GM18873 (cell line): Measurements from ENCODE around the gene KLHDC8B.

Experiments used
- ATAC-seq: cut with Tn5 transposase; IDR thresholded peaks from one replicate; pipeline ENCODE4 v1.9.1; 2021; ENCODE audit warnings: mild to moderate bottlenecking, moderate library complexity, moderate number of reproducible peaks; ENCODE audit not compliant: unreplicated experiment, low FRiP score

Gene KLHDC8B

DNA sequence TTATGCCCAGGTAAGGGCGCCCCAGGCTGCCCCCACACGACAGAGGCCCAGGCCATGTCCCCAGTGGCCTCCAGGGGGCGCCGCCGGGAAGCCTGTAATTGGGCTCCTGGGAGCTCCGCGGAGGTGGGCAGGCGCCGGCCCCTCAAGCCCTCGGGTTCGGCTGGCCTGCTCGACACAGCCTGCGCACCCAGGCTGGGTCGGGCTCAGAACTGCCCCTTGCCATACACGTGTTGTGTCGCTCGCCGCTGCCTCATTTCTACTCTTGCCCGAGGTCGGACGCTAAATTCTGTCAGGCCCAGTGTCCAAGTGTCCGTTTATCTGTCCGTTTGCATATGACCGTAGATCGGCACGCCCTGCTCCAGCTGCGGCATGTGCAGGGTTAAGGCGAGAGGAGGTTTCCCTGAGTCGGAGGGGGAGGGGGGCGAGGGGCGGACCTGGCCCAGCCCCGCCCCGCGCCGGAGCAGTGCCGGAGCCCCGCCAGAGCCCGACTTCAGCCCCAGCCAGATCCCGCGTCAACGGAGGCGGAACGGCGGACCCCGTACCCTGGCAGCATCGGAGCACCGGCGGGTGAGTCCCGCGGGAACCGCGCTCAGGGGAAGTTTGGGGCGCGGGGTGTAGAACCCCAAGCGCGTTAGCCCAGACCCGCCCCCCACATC is at the start of gene KLHDC8B:
Gene KLHDC8B, plus strand, starts transcription at position 480 of the 656 bp plus-strand sequence. CDS start 1,172 bp downstream, outside the sequence.
- no peak for ATAC-seq

DNA sequence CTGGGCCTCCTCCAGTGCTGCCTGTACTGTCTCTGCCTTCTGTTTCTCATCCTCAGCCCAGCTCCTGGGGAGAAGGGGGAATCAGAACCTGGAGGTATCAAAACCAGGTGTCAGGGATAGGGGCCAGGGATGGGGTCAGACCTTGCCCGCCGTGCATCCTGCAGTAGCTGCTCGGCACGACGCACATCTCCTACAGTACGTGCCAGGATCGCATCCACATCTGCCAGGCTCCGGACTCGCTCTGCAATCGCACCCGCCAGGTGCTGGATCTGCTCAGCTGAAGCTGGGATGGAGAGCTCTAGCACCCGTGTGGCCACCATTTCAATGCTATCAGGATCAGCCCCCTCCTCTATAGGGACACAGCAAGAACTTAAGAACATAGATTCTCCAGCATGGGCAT is 49.4 kb upstream of the KLHDC8B start:
- no peak for ATAC-seq

DNA sequence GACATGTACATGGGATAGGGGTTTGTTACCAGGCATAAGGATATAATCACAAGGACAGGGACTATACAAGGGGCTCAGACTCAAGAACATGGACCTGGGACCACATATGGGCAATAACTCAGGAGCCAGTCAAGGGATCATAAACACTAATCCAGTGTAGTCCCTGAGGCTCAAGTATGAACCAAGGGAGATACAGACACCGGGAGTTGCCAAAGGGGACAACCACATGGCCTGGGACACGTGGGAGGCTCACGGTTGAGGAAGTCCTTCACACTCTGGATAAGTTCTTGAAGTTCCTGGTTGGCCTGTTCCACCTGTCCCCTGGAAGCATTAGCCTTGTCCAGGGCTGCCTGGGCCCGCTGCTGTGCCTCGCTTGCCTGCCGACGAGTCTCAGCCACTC is 48.9 kb upstream of the KLHDC8B start:
- ATAC-seq: no peak

DNA sequence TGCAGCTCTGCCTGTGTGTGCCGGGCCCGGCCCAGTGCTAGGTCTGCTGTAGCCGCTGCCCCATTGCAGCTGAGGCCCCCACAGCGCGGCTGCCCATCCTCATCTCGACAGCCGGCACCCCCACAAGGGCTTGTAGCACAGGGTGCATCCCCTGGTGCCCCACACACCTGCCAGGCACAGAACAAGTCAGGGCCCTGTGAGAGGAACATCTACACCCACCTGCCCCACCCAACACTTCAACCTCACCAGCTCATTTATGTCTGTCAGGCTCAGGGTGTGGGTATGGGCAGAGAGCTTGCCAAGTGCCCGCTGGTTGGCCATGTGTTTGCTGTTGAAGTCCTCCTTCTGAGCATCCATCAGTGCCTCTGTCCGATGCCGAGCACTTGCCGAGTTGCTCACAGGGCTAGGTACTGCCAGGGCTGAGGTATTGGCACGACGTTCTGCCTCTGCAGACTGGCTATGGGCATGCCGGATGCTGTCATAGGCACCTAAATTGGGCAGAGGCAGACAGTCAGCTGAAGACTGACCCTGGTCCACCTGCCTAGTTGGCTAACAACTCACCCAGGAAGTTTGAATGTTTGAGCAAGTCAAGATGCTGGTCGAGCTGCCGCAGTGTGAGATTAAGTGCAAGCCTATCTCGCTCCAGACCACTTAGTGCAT is 48.4 kb upstream of the KLHDC8B start:
- no peak for ATAC-seq

DNA sequence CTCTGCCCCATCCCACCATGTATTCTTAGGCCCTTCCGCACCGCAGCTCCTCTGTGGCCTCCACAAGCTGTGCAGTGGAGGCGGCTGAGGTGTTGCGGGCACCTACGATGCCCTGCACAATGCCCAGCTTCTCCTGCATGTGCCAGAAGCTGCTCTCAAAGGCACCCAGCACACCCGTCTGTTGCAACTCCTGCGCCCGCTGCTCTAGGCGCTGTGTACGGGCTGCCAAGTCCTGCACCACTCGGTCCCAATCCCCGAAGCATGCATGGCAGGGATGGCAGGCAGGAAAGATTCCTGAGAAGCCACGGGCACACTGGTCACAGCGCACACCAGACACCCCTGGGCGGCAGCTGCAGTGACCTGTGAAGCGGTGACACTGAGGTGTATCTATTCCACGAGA is 47.7 kb upstream of the KLHDC8B start:
- ATAC-seq: no peak

DNA sequence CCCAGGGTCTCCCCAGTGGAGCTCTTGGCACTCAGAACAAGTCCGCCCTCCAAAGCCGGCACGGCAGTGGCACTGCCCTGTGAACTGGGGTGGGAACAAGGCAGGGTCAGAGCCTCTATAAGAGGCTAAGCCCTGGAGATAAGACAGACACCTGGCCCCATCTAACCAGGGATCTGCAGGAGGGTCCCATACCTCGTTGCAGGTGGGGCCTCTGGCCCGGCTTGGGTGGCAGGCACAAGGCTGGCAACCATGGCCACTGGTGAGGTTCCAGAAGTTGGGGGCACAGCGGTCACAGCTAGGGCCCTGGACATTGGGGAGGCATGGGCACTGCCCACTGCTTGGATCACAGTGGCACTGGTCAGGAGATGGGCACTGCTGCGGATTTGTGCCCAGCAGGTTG is 47.2 kb upstream of the KLHDC8B start:
- no peak for ATAC-seq

DNA sequence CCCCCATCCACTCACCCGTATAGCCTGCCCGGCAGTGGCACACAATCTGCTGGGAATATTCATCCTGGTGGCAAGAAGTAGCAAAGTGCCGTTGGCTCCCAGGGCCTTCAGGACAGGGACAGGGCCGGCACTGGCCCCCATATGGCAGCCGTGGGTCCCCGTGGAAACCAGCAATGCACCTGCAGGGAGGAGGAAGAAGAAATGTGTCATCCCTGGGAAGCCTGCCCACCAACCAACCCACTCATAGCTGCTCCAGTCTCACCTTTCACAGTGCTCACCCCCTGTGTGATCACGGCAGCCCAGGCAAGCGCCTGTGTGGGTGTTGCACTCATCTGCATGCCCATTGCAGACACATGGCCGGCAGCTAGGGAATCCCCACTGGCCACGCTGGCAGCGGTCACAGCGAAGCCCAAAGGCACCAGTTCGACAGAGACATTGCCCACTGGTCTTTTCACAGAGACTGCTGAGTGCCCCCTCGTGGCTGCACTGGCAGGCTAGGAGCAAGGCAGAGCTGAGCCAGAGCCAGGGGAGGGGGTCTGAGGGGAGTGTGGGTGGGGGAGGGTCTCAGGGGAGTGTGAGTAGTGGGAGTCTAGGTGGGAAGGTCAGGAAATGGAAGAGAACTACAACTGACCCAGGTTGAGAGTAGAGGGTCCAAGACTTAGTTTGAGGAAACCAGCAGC is 46.3 kb upstream of the KLHDC8B start:
- no peak for ATAC-seq

DNA sequence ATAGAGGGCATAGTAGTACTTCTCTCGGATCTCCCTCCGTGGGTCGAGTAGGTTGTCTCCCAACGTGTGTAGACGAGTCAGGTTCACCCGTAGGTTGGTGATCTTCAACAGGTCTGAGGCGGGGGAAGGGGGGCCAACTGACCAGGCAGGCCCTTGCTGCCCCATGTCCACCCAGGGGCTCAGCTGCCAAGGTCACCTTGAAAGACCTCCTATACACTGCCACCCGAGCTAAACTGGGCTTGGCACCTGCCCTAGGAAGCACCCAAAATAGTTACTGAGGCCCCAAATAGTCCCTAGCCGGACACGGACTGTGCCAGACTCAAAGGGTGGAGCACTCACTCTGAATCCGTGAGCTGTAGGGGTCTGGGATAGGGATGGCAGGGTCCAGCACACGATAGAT is 40.4 kb upstream of the KLHDC8B start:
- no peak for ATAC-seq

DNA sequence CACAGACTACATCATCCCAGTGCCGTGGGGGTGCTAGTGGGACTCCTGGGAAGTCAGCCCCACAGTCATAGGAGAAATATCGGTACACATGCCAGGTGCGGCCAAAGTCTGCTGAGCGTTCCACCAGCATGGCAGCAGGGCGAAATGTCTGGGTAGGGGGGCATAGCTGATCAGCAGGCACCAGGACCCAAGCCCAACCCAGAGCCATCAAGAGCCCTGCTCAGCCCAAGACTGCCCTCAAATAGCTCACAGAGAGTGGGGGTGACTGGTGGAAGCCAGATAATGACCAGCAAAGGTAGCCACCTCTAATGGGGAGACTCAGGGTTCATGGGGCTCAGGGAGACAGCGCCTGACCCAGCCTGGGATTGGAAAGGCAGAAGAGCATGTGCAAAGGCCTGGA is 39.8 kb upstream of the KLHDC8B start:
- no peak for ATAC-seq

DNA sequence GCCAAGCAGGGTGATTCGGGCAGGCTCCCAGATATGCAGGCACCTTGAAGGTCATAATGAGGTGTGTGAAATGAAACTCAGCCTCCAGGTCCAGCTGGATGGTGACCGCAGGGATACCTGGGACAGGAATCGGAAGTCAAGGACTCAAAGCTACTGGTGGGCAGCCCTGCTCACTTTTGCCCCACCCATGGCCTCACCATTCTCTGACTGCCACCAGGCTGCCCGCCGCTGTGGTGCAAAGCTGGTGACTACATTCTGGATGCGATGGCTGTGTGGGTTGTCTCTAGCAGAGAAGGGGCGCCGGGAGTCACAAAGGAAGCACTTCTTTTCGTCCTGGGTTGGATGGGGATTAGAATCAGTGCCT is 39.3 kb upstream of the KLHDC8B start:
- no peak for ATAC-seq

DNA sequence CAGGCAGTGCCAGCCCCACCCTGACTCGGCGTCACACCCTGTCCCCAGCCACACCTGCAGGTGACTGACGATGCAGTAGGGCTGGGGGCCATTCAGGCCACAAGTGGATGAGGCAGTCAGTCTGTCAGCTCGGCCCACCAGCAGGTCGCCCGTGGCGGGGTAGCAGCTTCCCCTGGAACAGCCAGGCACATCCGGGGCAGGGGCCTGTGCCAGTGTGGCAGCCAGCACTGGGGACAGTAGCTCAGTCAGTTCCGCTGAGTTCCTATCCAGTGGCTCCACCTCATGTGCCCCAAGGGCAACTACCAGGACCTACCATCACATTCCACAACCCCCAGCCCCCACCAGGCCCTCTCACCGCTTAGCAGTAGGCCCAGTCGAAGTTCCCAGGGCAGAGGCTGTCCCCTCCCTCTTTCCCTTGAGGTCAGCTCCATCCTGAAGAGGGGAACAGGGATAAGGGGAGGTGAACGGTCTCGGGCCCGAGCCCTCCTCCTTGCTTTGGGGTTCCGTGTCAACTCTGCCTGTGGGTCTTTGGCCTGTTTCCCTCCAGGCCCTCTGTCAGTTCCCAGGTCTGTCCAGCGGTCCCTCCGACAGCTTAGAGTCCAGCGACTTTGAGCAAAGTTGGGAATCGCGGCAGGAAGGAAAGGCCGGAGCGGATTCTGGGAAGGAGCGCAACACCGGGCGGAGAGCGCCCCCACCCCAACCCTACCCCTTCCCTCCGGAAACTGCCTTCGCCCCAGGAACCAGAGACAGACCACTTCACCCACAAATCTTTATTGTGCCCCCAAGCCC is 38.8 kb upstream of the KLHDC8B start, which contains the start of gene LAMB2:
Gene LAMB2, minus strand, starts transcription at position 614 of the 789 bp plus-strand sequence. Its CDS starts 183 bp downstream, at position 431.
- ATAC-seq: no peak

DNA sequence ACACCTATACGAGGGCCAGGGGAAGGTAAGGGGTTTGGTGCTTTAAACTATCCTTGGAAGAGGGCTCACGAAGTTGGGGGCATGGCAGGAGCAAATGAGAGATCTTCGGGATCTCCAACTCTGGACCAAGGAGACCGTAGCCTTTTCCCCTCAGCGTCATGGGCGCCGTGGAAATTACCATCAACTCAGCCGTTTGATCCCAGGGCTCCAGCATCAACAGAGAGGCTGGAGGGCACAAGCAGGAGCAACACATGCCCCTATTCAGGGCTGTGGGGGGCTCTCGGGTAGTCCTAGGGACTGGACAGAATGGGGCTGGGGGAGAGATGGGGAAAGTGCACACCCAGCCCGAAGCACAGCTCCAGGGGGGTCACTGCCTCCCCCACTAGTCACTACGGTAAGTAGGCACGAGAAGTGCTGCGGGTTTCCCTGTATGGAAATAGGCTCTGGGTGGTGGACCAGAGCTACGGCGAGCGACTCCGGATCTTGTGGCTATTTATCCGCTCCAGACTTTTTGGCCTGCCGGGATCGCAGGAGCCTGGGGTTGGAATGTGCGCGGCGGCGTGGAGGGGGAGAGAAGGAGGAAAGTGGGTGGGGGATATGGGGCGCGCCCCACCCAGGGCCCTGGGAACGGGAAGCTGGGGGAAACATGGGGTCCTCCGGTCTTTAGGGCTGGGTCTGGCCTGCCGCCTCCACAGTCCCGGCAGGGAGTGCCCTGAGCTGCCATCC is 38.0 kb upstream of the KLHDC8B start:
- ATAC-seq: no peak

DNA sequence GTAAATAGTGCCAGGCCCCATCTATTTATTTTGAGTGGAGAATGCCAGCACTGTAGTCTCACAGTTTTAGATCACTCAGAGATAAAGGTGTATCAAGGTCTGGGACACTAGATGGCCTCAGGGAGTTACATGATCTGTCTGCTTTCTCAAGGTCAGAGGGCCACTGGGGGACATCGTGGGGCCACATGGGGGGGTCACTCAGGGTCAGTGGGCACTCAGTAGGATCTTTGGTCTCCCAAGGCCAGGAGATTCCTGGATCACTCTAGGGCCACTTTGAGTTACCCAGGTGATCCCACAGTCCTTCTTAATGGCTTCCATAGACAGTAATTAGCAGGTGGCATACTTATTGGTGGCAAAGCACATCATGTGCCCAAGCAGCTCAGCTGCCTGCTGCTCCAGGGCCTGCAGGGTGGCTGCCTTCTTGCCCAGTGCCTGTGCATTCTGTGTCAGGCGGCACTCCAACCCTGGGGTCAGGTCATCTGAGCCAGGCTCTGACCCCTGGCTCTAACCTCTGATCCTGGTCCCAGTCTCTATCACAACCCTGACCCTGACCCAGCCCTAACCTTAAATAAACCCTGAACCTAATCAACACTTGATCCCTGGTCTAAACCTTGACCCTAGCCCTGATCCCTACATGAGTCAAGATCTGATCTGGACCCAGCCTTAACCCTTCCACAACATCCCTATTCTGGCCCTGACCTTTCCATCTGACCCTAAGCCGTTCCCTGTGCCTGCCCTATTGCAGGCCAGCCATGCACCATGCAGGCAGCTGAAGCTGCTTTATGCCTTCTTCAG is 36.7 kb upstream of the KLHDC8B start:
- ATAC-seq: no peak

DNA sequence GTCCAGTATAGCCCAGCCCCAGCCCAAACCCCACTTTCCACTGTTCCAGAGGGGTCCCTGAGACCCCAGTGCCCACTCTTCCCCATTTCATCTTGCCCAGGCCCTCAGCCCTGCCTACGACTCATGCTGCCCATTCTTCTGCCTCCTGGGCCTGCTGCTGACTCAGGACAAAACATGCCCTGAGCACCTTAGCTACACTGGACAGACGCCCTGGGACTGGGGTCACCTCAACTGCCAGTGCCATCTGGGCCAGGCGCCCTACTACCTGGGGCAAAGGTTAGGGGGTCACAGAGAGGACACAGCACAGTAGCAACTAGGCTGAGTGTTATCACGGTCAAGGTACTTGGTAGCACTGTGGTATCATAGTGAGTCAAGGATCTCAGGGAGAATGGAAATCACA is 35.9 kb upstream of the KLHDC8B start:
- ATAC-seq: no peak

DNA sequence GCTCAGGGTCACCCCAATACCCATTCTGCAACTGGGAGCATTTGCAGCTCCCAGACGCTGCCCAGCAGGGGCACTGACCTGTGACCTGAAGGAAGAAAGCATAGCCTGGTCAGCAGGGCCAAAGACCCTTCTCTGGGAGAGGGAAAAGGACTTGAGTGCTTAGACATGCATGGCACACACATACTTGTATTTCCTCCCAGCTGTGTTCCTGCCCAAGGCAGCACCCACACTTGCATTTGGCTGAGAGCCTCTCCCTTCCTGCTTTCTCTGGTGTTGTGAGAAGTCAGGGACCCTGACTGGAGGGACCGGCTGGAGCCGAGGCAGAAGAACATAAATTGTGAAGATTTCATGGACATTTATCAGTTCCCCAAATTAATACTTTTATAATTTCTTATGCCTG is 31.3 kb upstream of the KLHDC8B start:
- ATAC-seq: no peak

DNA sequence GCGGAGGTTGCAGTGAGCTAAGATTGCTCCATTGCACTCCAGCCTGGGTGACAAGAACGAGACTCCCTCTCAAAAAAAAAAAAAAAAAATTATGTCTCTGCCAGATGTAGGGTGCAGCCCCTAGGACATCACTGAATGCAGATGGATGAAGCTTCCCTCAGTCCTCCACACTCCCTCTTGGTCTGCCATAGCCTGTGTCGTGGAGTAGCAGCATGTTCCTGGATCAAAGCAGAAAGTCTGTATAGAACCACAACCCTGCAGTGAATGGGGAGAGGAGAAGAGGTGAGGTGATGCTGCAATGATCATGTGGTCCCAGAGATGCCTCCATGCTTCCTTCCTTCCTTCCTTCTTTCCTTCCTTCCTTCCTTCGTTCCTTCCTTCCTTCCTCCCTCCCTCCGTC is 23.2 kb upstream of the KLHDC8B start:
- no peak for ATAC-seq

DNA sequence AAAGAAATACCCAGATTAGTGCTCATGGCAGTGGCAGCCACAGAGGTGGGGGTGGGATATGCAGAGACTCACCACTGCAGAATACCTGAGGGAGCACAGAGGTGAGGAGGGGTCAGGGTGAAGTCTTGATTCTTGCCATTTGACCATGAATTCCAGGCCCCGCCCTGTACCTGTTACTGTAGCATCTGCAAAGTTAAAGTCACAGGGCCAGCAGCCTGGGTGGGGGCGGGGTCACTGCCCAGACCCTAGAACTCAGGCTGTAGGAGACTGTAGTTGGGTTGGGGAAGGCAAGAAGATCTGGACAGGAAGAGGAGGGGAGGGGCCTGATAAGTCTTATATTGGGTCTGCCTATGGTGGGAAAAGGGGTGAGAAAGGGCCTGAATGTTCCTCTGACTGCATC is 19.8 kb upstream of the KLHDC8B start:
- ATAC-seq: no peak

DNA sequence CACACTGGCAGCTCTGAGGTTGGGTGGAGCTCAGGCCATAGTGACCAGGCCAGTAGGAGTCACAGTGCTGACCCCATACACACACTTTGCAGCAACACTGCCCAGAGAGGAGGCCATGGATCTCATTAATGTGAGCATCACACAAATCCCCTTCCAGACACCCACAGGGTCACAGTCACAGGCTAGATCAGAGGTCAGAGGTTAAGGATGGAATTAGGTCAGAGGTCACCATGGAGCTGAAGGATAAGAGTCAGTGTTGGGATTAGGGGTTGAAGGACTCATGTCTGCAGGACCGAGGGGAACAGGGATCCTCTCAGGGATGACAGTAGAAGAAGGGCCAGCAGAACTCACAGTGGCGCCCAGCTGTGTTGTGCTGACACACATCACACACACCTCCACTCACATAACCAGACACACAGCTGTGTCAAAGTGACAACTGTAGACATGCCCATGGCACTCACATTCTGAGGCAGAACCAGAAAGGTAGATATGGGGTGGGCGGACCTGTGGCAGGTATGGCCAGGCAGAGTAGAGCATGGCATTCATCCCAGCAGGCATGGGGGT is 18.0 kb upstream of the KLHDC8B start:
- ATAC-seq: no peak

DNA sequence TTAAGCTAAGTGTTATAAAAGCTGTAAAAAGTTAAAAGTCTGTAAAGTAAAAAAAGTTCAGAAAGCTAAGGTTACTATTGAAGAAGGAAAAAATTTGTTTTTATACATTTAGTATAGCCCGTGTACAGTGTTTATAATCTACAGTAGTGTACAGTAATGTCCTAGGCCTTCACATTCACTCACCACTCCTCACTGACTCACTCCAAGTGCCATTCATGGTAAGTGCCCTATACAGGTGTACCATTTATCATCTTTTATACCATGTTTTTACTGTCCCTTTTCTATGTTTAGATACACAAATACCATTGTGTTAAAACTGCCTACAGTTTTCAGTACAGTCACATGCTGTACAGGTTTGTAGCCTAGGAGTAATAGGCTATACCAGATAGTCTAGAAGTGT is 14.1 kb upstream of the KLHDC8B start:
- no peak for ATAC-seq
